Activated CD4-positive, alpha-beta T cell treated with anti-CD3 and anti-CD28 coated beads, Interleukin-2, amount 50 U/mL, for 1 hour (primary cell): ENCODE measurements around the gene GET4.
"Not testable (repeated sequence)": the region's sequence is repeated elsewhere in the genome, so short reads cannot be mapped to it uniquely, and the experiment has no call there.

Experiments
- DNase-seq: peaks from one replicate; pipeline ENCODE4 v3.0.0-alpha.2; 2020

Gene GET4

DNA sequence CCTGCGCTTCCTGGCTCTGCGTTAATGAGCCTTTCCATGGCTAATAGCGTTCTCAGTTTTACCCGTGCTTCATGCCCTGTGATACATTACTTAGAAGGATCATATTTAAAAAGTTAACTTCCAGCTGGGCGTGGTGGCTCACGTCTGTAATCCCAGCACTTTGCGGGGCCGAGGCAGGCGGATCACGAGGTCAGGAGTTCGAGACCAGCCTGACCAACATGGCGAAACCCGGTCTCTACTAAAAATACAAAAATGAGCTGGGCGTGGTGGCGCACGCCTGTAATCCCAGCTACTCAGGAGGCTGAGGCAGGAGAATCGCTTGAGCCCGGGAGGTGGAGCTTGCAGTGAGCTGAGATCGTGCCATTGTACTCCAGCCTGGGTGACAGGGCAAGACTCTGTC is 3.7 kb upstream of the GET4 start:
- not testable (repeated sequence) for DNase-seq

DNA sequence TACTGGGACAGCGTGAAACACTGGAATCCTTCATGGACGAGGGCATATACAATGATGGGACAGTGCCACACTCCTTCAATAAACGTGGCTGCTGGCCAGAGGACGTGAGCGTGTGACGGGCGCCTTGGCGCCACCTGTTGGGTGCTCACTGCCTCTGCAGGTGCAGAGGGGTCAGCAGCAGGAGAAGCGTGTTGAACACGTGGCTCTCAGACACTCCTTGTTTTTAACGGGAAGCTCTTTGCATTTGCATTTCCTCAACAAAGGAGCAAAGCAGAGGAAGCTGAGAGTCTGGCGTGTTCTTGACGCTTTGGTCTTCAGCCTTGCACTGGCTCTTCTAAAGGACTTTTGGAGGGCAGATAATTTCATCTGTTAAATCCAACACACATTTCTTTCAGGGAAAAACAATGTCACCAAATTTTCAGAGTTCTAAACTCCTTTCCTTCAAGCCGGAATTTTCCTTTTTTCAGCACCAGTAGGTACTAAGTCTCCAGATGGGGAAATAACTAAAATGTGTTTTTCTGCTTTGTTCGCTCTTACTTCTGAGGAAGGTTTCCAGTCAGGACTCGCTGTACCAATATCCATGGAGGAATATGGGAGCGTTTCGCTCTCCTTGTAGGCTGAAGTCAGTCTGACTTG is 2.9 kb upstream of the GET4 start:
- peak; percentile 63 for DNase-seq

DNA sequence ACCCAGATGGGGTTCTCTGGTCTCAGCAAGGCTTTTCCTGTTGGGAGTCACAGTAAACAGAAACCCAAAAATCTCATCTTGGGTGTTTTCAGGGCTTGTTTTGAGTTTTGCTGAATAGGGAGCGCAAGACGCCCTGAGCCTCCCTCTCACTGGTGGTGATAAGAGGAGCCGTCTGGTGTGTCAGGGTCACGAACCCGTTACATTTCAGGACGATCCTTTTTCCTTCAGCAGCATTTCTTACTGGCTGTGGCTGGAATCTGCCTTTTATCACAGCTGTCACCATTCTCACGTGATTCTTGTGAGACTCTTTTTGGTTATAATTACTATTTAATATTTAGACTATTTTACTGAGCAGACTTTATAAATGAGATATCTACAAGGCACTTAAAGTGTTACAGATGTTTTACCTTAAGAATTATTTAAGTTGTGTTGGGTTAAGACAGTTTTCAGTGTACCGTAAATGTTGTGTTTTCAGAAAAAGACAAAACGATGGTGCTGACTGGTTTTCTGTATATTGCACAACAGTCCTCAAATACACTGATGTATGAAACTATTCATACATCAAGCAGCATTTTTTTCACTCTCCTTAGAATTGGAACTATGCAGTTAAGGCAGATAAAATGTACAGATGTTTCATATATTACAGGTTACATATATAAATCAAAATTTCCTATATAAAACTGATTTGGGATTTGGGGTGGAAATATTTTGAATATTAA is 2.2 kb upstream of the GET4 start:
- no peak for DNase-seq

DNA sequence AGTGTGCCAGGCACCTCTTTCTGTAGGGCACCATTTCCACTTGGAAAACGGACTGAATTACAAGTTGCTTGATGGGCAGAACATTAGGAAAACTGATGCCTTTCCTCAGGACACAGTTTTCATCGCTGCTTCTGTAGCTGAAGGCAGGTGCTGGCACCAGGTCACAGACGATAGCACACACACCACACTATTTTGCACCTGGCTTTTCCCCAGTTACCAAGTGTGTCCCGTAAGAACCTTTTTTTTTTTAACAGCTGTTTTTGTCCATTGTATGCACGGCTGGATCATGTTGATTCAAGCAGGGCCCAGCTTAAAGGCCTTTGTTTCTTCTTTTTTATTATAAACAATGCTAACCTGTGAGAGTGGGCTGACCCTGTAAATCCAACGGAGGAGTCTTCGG is 1.3 kb upstream of the GET4 start:
- DNase-seq, result no peak

DNA sequence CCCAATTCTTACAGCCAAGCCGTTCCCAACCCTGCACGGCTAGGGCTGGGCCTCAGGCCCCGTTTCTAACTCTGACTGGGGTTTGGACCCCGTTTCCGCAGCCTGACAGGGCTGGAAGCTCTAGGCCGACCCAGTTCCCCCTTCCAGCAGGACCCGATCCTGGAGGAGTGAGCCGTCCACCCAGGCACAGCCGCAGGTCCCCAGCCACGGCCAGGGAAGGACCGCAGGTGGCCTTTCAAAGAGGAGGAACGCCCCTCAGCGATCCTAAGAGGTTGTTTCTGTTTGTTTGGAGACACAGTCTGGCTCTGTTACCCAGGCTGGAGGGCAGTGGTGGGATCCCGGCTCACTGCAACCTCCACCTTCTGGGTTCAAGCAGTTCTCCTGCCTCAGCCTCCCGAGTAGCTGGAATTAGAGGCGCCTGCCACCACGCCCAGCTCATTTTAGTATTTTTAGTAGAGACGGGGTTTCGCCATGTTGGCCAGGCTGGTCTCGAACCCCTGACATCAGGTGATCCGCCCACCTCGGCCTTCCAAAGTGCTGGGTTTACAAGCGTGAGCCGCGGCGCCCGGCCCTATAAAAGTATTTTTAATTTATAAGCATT is 778 bp upstream of the GET4 start:
- DNase-seq, result no peak

DNA sequence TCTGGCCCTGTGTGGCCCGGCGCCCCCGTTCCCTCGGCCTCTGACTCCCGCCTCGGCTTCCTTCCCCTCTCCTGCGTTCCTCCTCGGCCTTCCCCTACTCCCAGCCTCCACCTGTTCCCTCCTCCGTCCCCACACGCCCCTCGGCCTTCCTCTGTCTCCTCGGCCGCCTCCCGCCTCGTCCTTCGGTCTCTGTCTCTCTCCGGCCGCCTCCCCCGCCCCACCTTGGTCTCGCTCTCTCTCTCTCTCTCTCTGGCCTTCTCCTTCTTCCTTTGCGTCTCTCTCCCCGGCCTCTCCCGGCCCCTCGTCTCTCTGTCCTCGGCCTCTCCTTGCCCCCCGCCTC is 588 bp downstream of the GET4 start:
- DNase-seq, result no peak

DNA sequence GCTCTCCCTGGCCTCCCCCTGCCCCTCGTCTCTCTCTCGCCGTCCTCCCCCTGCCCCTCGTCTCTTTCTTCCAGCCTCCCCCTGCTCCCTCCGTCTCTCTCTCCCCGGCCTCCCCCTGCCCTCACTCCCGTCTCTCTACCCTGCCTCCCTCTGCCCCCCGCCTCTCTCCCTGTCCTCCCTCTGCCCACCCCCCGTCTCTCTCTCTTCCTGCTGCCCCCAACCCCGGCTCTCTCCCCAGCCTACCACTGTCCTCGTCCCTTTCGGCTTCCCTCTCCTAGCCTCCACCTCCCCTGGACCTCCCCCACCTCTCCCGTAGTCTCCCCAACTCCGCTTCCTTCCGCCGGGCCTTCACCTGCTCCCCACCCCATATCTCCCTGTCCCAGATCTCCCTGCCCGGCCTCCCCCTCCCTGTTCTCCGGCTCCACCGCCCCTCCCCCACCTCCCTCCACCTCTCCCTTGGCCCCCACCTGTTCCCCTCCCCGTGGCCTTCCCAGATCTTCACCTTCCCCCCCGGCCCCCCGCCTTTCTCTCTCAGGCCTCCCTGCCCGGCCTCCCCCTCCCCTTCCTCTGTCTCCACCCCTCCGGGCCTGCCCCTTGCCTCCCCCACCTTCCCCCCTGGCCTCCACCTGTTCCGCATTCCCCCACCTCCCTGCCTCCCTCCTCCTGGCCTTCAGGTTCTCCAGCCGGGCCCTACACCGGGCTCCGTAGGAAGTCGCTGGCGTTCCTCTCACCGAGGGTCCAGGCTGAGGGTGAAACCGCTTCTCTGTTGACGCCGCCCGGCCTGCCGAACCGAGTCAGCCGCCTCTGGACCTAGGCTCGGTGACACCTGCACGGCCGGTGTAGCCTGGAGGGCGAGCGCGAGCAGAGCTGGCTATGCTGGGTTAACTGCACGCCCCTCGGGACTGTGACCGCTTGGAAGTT is 1.2 kb downstream of the GET4 start:
- DNase-seq, result peak; percentile 22

DNA sequence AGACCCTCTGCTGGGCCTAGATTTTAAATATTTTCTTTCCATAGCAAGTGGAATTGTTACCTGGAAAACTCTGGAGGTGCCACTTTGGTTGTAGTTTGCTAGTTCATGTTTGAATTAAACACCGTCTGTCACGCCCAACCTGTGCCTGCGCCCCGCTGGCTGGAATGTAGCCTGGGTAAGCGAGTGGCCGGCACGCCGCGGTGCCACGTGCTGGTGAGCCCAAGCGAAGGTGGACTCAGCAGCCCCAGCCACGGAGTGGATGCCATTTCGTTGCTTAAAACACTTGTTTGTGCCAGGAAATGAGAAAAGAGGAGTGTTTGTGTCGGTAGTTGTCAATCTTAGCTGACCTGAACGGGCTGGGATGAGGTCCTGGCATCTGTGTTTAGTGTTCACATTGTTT is 2.7 kb downstream of the GET4 start:
- no peak for DNase-seq

DNA sequence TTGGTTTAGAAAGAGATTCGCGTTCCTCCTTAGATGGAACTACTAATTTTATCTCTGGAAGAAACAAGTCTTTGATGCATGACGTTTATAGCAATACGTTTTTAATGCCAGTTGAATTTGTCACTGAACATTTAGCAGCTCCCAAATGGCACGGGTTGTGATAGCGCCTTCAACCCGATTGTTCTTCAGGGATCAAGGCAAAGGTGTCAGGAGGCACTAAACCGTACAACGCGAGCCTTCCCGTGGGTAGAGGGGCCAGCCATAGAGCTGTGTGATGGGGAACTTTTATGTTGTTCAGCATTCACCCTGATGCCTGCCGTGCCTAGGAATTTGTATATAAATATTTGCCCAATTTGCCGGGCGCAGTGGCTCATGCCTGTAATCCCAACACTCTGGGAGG is 3.4 kb downstream of the GET4 start:
- no peak for DNase-seq

DNA sequence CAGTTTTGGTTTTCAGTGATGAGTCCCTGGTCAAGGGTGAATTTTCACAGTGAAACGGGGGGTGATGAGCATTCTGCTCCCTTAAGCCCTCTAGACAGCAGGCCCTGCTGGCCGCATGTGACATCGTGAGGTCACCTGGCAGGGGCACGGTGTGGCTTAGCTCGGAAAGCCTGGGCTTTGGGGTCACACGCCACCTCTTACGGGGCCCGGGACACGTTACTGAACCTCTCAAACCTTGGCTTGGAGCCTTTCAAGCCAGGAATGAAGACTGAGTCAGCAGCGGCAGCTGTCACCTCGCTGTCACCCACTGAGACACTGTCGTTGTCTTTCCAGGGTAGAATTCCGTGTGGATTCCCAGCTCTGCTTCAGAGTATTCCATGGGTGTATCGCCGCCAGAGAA is 4.1 kb downstream of the GET4 start:
- no peak for DNase-seq

DNA sequence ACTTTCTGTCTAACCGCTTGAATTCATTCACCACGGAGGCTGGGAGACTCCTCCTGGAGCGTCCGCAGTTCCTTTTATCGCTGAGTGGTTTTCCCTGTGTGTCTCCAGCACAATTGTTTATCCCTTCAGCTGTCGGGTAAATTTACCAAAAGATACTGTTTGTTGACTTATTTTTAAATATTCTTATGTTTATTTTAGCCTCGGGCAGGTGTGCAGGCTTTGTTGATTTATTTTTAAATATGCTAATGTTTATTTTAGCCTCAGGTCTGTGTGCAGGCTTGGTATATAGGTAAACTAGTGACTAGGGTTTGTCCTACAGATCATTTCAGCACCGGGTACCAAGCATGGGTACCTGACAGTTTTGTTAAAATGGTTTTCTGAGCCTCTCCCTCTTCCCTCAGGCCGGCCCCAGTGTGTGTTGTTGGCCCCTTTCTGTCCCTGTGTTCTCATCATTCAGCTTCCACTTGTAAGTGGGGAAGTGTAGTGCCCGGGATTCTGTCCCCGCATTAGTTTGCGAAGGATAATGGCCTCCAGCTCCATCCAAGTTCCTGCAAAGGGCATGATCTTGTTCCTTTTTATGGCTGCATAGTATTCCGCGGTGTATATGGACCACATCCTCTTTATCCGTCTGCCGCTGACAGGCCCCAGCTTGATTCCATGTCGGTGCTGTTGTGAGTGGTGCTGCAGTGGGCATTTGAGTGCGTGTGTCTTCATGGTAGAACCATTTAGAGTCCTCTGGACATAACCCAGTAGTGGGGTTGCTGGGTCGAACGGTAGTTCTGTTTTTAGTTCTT is 5.3 kb downstream of the GET4 start:
- no peak for DNase-seq

DNA sequence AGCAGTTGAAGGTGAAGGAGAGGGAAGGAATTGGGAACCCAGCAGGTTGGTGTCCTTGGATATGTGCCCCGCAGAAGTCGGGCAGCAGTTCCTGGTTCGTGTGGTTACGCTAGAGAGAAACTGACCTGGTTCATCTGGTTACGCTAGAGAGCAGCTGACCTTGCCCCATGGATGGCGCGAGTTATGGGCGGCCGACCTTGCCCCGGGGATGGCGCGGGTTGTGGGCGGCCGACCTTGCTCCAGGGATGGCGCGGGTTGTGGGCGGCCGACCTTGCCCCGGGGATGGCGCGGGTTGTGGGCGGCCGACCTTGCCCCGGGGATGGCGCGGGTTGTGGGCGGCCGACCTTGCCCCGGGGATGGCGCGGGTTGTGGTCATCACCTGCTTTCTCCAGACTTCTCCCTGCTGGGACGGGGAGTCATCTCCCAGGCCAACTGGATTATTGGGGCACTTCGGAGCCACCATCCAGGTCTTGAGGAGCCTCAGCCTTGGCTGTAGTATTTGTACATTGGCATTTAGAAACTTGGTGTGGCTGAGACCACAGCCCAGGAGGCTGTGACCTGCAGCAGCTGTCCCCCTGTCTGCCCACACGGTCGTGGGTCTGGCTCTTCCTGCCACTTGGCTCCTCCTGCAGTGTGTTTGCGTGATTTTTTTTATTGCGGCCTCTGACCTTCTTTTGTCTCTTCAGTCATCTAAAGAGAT is 6.1 kb downstream of the GET4 start:
- no peak for DNase-seq

DNA sequence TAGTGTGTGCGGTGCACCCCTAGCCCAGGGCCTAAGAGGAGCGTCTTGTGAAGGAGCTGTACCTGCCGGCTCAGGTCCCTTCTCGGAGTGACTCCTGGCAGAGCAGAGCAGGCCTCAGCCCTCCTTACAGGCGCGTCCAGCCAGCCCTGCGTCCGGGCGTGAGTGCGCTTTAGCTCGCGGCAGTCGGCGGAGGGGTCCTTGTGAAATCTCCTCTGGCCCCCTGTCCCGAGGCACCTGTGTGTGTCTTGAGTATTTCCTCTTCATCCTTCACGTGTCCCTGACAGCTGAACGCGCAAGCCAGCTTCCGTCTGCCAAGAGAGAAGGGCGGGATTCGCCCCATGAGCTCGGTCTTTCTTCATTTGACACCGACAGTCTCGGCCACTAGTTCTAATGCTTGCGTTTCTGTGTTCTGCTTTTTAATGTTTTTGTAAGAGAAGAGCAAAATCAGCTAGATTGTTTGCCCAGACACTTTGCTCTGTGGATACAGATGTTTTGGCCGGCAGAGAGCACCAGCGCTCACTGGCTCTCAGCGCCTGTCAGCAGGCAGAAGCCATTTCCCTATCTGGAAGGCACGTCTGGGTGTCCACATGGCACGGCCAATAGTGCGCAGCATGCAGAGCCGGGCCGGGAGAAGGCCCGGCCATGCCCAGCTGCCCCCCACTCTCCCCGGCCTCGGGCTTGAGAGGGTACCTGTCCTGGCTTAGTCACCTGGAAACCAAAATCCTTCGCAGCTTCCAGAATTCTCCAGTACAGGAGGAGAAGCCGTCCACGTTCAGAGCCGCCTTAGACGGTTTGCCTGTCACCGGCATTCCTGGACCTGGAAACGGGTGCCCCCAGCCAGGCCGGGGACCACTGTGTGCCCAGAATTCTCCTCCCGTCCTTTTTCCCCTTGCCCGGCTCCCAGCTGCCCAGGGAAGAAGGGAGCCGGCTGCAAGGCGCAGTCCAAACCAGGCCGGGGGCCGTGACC is 7.0 kb downstream of the GET4 start:
- DNase-seq, result no peak

DNA sequence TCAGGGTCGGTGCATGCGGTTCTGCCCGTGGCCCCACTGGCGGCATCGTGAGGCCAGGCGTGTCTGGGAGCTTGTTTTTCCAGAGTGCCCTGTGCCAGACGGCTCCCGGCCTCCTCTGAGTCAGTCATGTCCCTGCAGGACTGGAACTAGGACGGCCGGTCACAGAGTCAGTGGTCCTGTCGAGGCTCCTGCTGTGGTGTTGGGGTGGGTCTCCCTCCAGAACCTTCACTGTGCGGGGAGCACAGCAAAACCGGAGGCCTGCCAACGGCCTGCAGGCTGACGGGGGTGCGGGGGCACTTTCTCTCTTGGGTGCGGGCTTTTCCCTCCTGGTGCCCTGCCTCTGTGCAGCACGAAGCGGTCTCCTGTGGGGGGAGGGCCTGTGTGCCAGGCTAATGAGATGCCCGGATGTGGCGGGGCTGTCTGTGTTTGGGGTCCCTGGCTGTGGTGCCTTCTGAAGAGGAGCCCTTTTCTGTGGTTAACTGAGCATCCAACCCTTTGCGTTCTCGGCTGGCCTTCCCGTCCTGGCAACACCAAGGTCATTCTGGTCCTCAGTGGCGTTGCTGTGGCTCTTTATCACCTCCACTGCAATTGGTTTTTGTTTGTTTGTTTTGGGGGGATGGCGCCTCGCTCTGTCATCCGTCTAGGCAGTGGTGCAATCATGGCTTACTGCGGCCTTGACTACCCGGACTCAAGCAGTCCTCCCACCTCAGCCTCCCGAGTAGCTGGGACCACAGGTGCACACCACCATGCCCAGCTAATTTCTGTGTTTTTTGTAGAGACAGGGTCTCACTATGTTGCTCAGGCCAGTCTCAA is 8.0 kb downstream of the GET4 start:
- DNase-seq, result no peak

DNA sequence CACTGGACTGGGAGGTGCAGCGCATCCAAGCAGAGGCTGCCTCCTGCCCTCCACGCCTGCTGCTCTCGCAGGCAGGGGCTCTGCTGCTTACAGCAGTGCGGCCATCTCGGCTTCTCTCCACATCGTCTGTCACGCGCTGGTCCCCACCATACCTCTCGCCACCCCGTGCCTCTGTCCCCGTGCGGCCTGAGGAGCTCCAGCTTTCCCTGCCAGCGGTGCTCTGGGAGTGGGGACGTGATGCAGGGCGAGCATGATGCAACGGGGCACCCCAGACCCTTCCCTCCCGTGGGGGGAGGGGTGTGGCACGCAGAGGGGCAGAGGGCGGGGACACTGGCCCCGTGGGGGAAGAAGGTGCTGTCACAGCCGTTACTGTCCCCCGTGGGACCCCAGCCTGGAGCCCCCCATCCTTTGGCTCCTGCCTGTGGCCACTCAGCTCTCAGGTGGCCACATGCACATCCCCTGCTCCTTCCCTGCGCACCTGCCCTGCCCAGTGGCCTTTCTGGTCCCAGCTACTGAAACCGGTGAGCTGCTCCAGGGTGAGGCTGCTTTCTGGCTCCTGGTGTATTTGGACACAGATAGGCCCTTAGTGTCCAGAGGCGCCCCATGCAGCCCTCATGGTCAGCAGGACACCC is 9.0 kb downstream of the GET4 start:
- no peak for DNase-seq

DNA sequence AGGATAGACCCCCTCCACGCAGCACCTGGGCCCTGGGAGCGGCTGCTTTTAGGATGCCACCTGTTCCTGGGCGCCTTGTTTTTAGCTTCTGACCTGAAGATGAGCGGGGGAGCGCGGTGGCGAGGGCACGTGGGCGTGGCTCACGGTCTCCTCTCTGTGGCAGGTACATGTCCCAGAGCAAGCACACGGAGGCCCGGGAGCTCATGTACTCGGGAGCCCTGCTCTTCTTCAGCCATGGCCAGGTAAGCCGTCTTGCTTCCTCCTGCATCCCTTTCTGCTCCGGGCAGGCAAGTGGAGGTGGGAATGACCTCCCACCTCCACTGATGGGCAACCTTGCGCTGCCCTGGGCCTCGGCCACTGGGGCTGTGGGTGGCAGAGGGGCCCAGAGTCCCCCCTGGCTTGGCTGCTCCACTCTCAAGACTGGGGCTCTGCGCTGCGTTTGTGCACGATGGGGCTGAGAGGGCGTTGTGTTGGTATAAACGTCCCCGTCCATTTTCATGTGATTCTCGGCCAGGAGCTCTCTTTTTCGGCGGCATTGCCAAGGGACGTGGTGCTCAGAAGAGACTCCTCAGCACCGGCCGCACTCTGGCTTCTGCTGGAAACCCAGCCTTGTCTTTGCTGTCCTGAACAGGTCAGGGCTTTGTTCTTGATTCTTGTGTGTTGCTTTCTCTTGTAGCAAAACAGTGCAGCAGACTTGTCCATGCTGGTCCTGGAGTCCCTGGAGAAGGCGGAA is 9.7 kb downstream of the GET4 start:
- no peak for DNase-seq

DNA sequence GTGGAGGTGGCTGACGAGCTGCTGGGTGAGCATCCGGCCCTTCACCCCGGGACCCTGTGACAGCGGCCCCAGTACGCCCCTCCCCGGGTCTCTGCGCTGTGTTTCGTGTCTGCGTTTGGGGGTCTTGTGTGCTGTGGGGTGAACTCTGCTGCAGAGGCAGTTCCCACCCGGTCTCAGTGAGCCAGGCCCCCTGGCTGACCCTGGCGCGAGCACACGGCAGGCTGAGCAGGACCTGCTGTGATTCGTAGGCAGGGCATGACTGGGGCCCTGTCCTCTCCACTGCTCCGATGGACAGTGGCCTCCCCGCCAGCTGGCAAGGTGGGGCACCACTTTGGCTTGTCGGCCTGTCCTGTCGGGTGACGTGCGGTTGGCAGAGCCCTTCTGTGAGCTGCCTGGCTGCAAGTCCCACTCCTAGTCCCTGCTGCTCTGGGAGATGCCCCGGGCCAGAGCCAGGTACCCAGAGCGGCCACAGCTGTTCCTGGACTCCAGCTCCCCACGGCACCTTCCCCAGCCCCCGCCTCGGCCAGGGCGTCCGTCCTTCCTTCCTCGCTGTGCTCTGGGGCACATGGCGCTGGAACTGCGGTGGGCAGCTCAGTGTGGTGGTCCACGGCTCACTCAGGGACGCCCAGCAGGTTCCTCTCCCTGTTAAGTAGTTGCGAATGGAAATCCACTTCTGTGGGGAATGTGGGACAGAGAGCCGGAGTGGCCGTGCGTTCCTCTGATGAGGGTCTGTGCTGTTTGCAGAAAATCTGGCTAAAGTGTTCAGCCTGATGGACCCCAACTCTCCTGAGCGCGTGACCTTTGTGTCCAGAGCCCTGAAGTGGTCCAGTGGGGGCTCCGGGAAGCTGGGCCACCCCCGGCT is 10.5 kb downstream of the GET4 start:
- no peak for DNase-seq

DNA sequence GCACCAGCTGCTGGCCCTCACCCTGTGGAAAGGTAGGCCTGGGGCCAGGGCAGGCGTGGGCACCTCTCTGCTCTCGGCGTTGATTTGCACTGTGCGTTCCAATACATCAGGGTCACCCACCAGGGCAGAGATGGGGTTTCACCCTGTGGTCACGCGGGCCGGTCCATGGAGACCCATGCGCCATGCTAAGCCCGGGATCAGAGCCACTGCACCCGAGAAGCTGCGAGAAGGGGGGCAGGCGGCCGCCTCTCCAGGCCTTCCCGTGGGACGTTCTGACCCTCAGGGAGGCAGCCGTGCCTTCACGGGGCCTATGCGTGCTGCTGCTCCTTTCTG is 11.1 kb downstream of the GET4 start:
- DNase-seq, result no peak
